NCI-H1105 treated with DMSO at 0.1 percent for 48 hours (cell line): ENCODE results near the gene STXBP5.

Source experiments
- DNase-seq: peaks from one replicate; lab custom pipeline; 2025; lab: John Stamatoyannopoulos, UW

STXBP5 gene

GRCh38 chr6:147437615-147438014, 233.4 kb downstream of the STXBP5 start:
- no peak for DNase-seq

GRCh38 chr6:147438758-147439528, 234.7 kb downstream of the STXBP5 start:
- no peak for DNase-seq
